Measurements from ENCODE around the gene NHERF2. TPM values are rescaled to one million over a fixed set of nuclear protein-coding genes. Genes with fewer than 3 reads are reported as not detected.

Gene NHERF2
- total RNA-seq, 2 donors from 2014 or later, result 20.1 to 25.5 TPM

- Histone ChIP-seq H3K4me1 (ENCODE audit: control insufficient read depth, insufficient read depth, low read length) (peaks cover 3% of the 10 kb centered on the region), H3K27me3 (ENCODE audit: control insufficient read depth, insufficient read depth, low read length, poor library complexity, severe bottlenecking) (peaks cover 3% of the 10 kb centered on the region), H3K27ac (ENCODE audit: low read depth, low read length) (no peak overlapping the region), H3K9ac (ENCODE audit: extremely low read depth, low read length, poor library complexity, severe bottlenecking) (no peak overlapping the region), H3K36me3 (ENCODE audit: control insufficient read depth, insufficient read depth, low read length) (peaks cover 5% of the 10 kb centered on the region), H3K4me3 (ENCODE audit: low read length) (no peak overlapping the region), H3K9me3 (ENCODE audit: control insufficient read depth, low read length) (no peaks in the 10 kb centered on the region)
- Mint-ChIP-seq H3K27ac (no peak overlapping the region), H3K36me3 (ENCODE audit: low read depth) (no peaks in the 10 kb centered on the region), H3K4me3 (no peak overlapping the region), H3K9me3 (no peaks in the 10 kb centered on the region), H3K4me1 (peaks cover 4% of the 10 kb centered on the region), H3K27me3 (ENCODE audit: insufficient read depth) (peaks cover 22% of the 10 kb centered on the region)
- no peak for DNase-seq
- 81 to 93% methylated on average over 8 to 11 of the region's 11 CpGs for WGBS, 2 experiments (ENCODE audit: insufficient coverage in 1 of 2, insufficient read length in 1 of 2)
- TF ChIP-seq CTCF (conservative IDR thresholded peaks at IDR 0.05), result no peak
Measured at GRCh38 chr16:2030036-2030435, 3.3 kb downstream of the NHERF2 start.

GRCh38 chr16:2031081-2031577 lies 4.4 kb downstream of the NHERF2 start:
- peaks cover under 1% of the 10 kb centered on the region for H3K27me3 ChIP-seq (ENCODE audit: control insufficient read depth, insufficient read depth, low read length, poor library complexity, severe bottlenecking)
- no peak overlapping the region for H3K9ac ChIP-seq (ENCODE audit: extremely low read depth, low read length, poor library complexity, severe bottlenecking)
- no peak overlapping the region for H3K27ac ChIP-seq (ENCODE audit: low read depth, low read length)
- no peak overlapping the region for H3K4me3 ChIP-seq (ENCODE audit: low read length)
- no peak overlapping the region for H3K4me3 Mint-ChIP-seq
- WGBS, 2 experiments (ENCODE audit: insufficient coverage in 1 of 2, insufficient read length in 1 of 2), result 93 to 100% methylated on average over 1 to 11 of the region's 11 CpGs
- H3K36me3 ChIP-seq (ENCODE audit: control insufficient read depth, insufficient read depth, low read length), result peaks cover 5% of the 10 kb centered on the region
- no peaks in the 10 kb centered on the region for H3K9me3 ChIP-seq (ENCODE audit: control insufficient read depth, low read length)
- no peak for TF ChIP-seq CTCF (conservative IDR thresholded peaks at IDR 0.05)
- no peaks in the 10 kb centered on the region for H3K9me3 Mint-ChIP-seq
- H3K27me3 Mint-ChIP-seq (ENCODE audit: insufficient read depth), result peaks cover 15% of the 10 kb centered on the region
- DNase-seq, result no peak
- H3K4me1 ChIP-seq (ENCODE audit: control insufficient read depth, insufficient read depth, low read length), result peaks cover 3% of the 10 kb centered on the region
- no peak overlapping the region for H3K27ac Mint-ChIP-seq
- peaks cover 4% of the 10 kb centered on the region for H3K4me1 Mint-ChIP-seq
- no peaks in the 10 kb centered on the region for H3K36me3 Mint-ChIP-seq (ENCODE audit: low read depth)

GRCh38 chr16:2032285-2033056 lies 5.8 kb downstream of the NHERF2 start:
- H3K4me3 Mint-ChIP-seq, result no peak overlapping the region
- peaks cover 3% of the 10 kb centered on the region for H3K4me1 Mint-ChIP-seq
- no peaks in the 10 kb centered on the region for H3K9me3 Mint-ChIP-seq
- H3K9ac ChIP-seq (ENCODE audit: extremely low read depth, low read length, poor library complexity, severe bottlenecking), result no peak overlapping the region
- H3K27ac Mint-ChIP-seq, result peak overlapping the region; percentile 84
- H3K9me3 ChIP-seq (ENCODE audit: control insufficient read depth, low read length), result no peaks in the 10 kb centered on the region
- no peak for TF ChIP-seq CTCF (conservative IDR thresholded peaks at IDR 0.05)
- H3K27me3 ChIP-seq (ENCODE audit: control insufficient read depth, insufficient read depth, low read length, poor library complexity, severe bottlenecking), result no peaks in the 10 kb centered on the region
- H3K36me3 ChIP-seq (ENCODE audit: control insufficient read depth, insufficient read depth, low read length), result peaks cover 5% of the 10 kb centered on the region
- peaks cover 3% of the 10 kb centered on the region for H3K4me1 ChIP-seq (ENCODE audit: control insufficient read depth, insufficient read depth, low read length)
- H3K27me3 Mint-ChIP-seq (ENCODE audit: insufficient read depth), result peaks cover 13% of the 10 kb centered on the region
- DNase-seq, result no peak
- H3K4me3 ChIP-seq (ENCODE audit: low read length), result no peak overlapping the region
- H3K36me3 Mint-ChIP-seq (ENCODE audit: low read depth), result peaks cover 1% of the 10 kb centered on the region
- WGBS, 2 experiments (ENCODE audit: insufficient coverage in 1 of 2, insufficient read length in 1 of 2), result 89 to 91% methylated on average over 4 to 15 of the region's 15 CpGs
- H3K27ac ChIP-seq (ENCODE audit: low read depth, low read length), result no peak overlapping the region

All from endodermal cell (in vitro differentiated cells).